ENCODE results near the gene CELSR1. TPM values are rescaled to one million over a fixed set of nuclear protein-coding genes. Genes with fewer than 3 reads are reported as not detected.

The CELSR1 gene
- total RNA-seq, 1 donor from 2014 or later, result 27.6 TPM

- peaks cover 21% of the 10 kb centered on the region for H3K4me1 Mint-ChIP-seq (ENCODE audit: low read depth, unreplicated experiment)
- H4K20me1 ChIP-seq (ENCODE audit: insufficient read depth, low read length), result peaks cover 87% of the 10 kb centered on the region
- FAIRE-seq (no peak), DNase-seq (ENCODE audit: low read depth) (peak; percentile 57)
- H3K4me3 Mint-ChIP-seq (ENCODE audit: unreplicated experiment), result no peak overlapping the region
- peaks cover 4% of the 10 kb centered on the region for H3K36me3 Mint-ChIP-seq (ENCODE audit: low read depth, unreplicated experiment)
- no peaks in the 10 kb centered on the region for H3K9me3 Mint-ChIP-seq (ENCODE audit: unreplicated experiment)
- H3K27ac ChIP-seq (ENCODE audit: low read depth, low read length), result no peak overlapping the region
- H3K27me3 Mint-ChIP-seq (ENCODE audit: low read depth, unreplicated experiment), result peaks cover 3% of the 10 kb centered on the region
- H3K27me3 ChIP-seq (ENCODE audit: insufficient read depth, low read length), result no peaks in the 10 kb centered on the region
- H3K79me2 ChIP-seq (ENCODE audit: insufficient read depth, low read length), result peaks cover 60% of the 10 kb centered on the region
- peak overlapping the region; percentile 38 for H2AFZ ChIP-seq (ENCODE audit: low read depth, low read length)
- peaks cover 9% of the 10 kb centered on the region for H3K4me1 ChIP-seq (ENCODE audit: insufficient read depth, low read length)
- H3K36me3 ChIP-seq (ENCODE audit: insufficient read depth, low read length), result no peaks in the 10 kb centered on the region
- H3K27ac Mint-ChIP-seq (ENCODE audit: unreplicated experiment), result no peak overlapping the region
- peak overlapping the region; percentile 48 for H3K4me3 ChIP-seq (ENCODE audit: insufficient read depth, low read depth, low read length)
- H3K9ac ChIP-seq (ENCODE audit: low read length), result peak overlapping the region; percentile 61
- no peaks in the 10 kb centered on the region for H3K9me3 ChIP-seq (ENCODE audit: insufficient read depth, low read depth, low read length)
- H3K4me2 ChIP-seq (ENCODE audit: low read length), result peak overlapping the region; percentile 83
- TF ChIP-seq CTCF (IDR thresholded peaks at IDR 0.05; ENCODE audit: insufficient read depth, low read depth, low read length) (no peak), EZH2 (IDR thresholded peaks at IDR 0.05; ENCODE audit: insufficient read depth, low read length) (no peak)
Observed at GRCh38 chr22:46584081-46584921, 46.9 kb upstream of the CELSR1 start.

GRCh38 chr22:46583571-46583970, 46.2 kb upstream of the CELSR1 start:
- Mint-ChIP-seq H3K36me3 (ENCODE audit: low read depth, unreplicated experiment) (peaks cover 4% of the 10 kb centered on the region), H3K4me1 (ENCODE audit: low read depth, unreplicated experiment) (peaks cover 27% of the 10 kb centered on the region), H3K9me3 (ENCODE audit: unreplicated experiment) (no peaks in the 10 kb centered on the region), H3K27ac (ENCODE audit: unreplicated experiment) (peak overlapping the region; percentile 41), H3K4me3 (ENCODE audit: unreplicated experiment) (no peak overlapping the region), H3K27me3 (ENCODE audit: low read depth, unreplicated experiment) (peaks cover 3% of the 10 kb centered on the region)
- Histone ChIP-seq H3K36me3 (ENCODE audit: insufficient read depth, low read length) (no peaks in the 10 kb centered on the region), H4K20me1 (ENCODE audit: insufficient read depth, low read length) (peaks cover 92% of the 10 kb centered on the region), H3K4me1 (ENCODE audit: insufficient read depth, low read length) (peaks cover 15% of the 10 kb centered on the region), H3K27me3 (ENCODE audit: insufficient read depth, low read length) (no peaks in the 10 kb centered on the region), H3K9ac (ENCODE audit: low read length) (no peak overlapping the region), H2AFZ (ENCODE audit: low read depth, low read length) (no peak overlapping the region), H3K79me2 (ENCODE audit: insufficient read depth, low read length) (peaks cover 57% of the 10 kb centered on the region), H3K4me2 (ENCODE audit: low read length) (no peak overlapping the region), H3K9me3 (ENCODE audit: insufficient read depth, low read depth, low read length) (no peaks in the 10 kb centered on the region), H3K27ac (ENCODE audit: low read depth, low read length) (no peak overlapping the region), H3K4me3 (ENCODE audit: insufficient read depth, low read depth, low read length) (no peak overlapping the region)
- FAIRE-seq, result no peak
- no peak for DNase-seq (ENCODE audit: low read depth)
- TF ChIP-seq CTCF (IDR thresholded peaks at IDR 0.05; ENCODE audit: insufficient read depth, low read depth, low read length) (no peak), EZH2 (IDR thresholded peaks at IDR 0.05; ENCODE audit: insufficient read depth, low read length) (no peak)
